Measurements from ENCODE around the gene PNMT. TPM values are rescaled to one million over a fixed set of nuclear protein-coding genes. Genes with fewer than 3 reads are reported as not detected.

Gene PNMT, protein sequence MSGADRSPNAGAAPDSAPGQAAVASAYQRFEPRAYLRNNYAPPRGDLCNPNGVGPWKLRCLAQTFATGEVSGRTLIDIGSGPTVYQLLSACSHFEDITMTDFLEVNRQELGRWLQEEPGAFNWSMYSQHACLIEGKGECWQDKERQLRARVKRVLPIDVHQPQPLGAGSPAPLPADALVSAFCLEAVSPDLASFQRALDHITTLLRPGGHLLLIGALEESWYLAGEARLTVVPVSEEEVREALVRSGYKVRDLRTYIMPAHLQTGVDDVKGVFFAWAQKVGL
- not detected in 2 replicates for total RNA-seq (2014; rRNA removed; shearing (Covaris generic))

DNA sequence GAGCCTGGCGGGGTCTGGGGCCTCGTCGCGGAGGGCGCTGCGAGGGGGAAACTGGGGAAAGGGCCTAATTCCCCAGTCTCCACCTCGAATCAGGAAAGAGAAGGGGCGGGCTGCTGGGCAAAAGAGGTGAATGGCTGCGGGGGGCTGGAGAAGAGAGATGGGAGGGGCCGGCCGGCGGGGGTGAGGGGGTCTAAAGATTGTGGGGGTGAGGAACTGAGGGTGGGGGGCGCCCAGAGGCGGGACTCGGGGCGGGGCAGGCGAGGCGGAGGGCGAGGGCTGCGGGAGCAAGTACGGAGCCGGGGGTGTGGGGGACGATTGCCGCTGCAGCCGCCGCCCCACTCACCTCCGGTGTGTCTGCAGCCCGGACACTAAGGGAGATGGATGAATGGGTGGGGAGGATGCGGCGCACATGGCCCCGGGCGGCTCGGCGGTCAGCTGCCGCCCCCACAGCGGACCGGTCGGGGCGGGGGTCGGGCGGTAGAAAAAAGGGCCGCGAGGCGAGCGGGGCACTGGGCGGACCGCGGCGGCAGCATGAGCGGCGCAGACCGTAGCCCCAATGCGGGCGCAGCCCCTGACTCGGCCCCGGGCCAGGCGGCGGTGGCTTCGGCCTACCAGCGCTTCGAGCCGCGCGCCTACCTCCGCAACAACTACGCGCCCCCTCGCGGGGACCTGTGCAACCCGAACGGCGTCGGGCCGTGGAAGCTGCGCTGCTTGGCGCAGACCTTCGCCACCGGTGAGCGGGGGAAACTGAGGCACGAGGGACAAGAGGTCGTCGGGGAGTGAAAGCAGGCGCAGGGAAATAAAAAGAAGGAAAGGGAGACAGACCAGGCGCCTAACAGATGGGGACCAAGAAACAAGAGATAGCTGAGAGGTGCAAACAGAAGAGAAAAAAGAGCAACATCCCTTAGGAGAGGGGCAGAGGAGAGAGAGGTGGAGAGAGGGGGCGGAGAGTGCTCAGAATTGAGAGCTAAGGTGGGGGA lies at the start of gene PNMT:
Gene PNMT, plus strand, starts transcription at position 509 of the 980 bp plus-strand sequence. Its CDS starts 23 bp downstream, at position 532.
- DNase-seq (ENCODE audit: low spot score), result no peak

DNA sequence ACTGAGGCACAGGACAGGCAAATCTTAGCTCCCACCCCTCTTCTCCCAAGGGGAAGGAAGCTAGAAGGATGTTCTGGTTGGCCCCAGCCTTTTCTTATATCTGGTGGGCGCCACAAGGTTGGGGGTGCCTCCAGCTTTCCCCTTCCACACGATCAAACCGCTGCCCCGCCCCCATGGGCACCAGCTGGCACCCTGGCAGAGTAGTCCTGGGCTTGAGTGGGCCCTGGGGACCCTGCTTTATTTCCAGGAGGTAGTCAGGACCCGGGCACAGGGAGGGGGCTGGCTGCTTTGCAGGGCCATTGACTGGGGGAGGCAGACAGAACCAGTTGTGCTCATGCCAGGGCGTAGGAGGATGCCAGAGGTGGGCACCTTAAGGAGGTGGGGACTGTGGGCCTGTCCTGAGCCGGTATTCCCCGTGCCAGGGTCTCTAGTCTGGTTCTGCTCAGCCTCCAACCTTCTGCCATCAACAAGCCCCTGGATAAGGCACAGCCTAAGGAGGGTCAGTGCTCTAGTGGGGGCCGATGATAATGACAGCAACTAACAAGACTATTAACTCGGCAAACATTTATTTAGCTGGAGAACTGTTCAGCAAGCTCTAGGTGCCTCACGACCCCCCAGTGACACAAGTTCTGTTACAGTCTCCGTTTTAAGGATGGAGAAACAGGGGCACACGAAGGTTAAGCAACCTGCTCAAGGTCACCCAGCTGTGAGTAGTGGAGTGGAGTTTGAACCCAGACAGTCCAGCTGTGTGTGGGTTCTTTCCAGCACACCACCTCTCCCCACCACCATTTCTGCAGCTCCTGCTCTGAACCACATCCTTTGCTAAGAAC lies 49.1 kb upstream of the PNMT start:
- no peak for DNase-seq (ENCODE audit: low spot score)

DNA sequence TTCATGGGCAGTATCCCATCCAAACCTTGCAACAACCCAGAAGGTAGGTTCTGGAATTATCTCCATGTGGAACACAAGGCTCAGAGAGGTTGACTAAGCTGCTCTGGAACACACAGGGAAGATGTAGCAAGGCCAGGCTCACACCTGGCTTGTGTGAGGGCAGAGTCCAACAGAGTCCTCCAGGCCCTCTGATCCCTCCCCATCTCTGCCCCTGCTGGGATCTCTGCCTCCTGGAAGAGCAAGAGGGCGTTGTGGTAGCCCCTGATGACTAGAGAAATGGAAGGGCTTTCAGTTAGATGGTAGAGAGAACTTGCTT lies 48.5 kb upstream of the PNMT start:
- DNase-seq (ENCODE audit: low spot score), result no peak

DNA sequence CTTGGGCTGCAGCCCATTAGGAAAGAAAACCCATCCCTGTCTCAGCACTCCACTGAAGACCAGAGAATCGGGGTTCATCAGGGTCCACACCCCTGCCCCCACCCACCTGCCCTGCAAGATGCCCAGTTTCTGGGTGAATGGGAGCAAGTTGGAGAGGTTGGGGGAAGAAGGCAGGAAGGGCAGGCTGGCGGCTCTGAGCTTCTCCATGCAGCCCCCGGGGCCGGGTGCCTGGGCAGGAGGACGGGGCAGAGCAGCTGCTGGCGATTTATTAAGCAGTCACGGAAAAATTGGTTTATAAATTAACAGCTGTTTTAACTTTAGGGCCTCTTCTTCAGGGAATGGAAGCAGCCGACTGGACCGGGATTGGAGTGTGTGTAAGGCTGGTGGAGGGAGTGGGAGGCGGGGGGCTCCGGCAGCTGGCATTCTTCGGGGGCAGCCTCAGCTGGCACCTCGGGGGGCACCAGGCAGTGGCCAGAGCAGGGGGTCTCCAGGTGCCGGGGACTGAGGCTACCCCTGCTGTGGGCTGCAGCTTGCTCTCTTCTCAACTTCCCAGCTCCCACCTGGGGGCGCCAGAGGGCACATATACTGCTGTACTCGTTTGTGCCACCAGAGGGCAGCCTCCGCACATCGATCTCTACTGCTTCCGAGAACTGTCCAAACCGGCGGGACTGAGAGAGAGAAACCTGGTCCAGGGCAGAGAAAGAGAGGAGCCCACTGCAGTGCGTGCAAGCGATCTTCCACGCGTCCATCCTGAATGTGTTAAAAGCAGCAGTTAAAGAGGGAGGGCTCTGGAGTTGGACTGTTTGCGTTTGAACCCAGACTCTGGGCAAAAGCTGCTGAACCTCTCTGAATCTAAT lies 46.5 kb upstream of the PNMT start:
- peak; percentile 67 for DNase-seq (ENCODE audit: low spot score)

DNA sequence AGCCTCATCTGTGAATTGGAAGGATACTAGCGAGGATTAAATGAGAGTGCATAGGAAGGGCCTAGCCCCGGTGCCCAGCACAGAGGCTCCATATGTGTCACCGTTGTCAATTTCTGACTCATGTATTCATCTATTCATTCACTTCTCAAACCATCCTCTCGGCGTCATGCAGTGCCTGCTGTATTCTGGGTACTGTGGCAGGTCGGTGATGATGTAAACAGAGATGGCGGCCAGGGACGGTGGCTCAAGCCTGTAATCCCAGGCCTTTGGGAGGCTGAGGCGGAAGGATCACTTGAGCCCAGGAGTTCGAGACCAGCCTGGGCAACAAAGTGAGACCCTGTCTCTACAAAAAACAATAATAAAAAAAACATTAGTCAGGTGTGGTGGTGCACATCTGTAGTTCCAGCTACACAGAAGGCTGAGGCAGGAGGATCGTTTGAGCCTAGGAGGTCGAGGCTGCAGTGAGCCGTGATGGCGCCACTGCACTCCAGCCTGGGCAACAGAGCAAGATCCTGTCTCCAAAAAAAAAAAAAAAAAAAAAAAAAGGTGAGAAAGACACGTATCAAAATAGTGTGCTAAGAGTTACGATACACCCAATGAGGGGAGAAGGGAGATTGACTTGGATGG lies 45.8 kb upstream of the PNMT start:
- DNase-seq (ENCODE audit: low spot score), result no peak

DNA sequence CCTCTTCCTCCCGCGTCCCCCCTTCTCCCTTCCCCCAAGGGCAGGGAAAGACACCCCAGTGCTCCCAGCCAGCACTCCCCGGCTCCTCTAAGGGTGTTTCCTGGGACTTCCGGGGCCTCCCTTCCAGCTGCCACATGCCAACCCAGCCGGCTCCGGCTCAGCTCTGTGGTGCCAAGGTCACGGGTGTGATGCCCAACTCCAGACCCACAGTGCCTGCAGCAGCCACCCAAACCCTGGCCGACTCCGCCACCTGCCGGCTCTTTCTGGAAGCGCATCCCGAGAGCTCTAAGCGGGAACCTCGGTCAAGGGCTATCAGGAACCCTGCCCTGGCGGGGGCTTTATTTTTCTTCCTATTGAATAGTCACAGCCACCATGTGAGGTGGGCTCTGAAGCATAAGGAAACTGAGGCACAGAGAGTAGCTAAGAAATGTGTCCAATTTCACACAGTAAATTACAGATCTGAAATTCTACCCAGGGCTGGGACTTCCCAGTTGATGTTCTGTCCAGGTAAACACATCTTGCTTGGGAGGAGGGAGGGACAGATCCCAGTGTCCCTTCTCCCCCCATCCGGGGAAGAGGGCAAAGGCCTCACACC lies 44.8 kb upstream of the PNMT start:
- peak; percentile 67 for DNase-seq (ENCODE audit: low spot score)

DNA sequence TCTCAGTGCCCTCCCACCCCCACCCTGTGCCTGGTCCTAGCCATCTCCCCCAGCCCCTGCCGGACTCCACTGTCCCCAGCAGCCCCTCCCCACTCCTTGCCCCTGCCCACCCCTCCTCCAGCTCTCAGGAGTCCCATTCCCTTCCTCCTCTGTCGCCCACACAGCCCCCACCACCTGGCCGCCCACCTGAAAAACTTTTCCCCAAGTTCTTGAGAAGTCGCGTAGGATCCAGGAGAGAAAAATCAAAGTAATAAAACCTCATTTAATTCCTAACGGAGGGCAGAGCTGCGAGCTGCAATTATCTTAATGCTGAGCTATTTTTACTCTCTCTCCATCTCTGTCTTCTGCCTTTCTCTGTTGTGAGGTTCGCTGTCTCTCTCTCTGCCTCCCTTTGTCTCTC lies 43.9 kb upstream of the PNMT start:
- no peak for DNase-seq (ENCODE audit: low spot score)

DNA sequence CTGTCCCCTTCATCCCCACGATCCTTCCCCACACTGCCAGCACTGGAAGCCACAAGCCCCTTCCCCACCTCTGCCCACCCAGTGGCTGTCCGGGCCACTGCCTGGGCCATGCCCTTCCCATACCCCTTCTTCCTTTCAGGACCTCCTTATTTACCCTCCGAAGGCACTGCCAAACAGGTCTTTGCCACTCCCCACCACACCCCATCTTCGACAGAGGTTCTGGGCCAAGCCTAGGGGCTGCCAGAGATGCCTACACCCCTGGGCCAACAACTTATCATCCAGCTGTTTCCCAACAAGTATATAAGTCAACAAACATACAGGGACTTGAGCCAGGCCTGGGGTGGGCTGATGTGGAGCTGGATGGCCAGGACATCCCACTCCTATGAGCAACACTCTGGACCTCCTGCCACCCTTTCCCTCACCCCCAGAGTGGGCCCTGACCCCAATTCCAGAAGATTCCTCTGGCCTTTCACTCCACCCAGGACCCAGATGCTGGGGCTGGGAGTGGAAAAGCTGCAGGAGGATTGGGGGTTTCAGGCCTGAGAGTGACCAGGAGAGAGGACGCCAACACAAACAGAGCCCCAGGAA lies 43.0 kb upstream of the PNMT start:
- no peak for DNase-seq (ENCODE audit: low spot score)

DNA sequence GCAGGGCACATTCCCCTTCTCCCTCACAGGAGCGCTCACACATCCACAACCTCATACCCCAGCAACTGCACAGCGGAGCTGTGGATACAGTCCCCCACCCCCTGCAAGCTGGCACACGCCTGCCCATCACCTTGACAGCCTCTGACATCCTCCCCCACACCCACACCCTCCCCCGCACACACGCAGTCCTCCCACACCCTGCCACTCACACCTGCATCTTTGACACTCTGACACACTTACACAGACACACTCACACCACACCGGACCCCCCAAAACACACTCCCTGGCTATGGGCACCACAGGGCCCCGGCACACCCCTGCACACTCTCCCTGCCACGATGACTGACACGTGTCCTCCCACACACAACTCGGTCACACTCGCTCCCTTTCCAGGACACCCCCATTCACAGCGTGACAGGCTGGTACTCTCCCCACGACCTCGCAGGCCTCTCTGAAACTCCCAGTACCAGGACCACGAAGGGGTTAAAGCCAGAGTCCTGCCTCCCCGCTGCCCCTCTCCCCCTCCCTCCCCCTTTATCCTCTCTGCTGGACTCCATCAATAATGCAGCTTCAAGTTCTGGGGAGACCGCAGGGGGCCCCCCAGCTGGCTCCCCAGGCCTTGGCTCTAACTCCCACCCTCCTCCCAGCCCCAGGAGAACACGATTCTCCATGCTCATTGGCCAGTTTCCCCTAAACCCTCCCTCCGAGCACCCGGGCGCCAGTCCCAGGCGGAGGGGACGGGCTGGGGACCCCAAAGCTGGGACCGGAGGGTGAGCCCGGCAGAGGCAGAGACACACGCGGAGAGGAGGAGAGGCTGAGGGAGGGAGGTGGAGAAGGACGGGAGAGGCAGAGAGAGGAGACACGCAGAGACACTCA lies 41.8 kb upstream of the PNMT start, which contains the start of gene PPP1R1B:
Gene PPP1R1B, plus strand, starts transcription at position 782 of the 876 bp plus-strand sequence. CDS start 441 bp downstream, outside the sequence.
- DNase-seq (ENCODE audit: low spot score), result no peak

DNA sequence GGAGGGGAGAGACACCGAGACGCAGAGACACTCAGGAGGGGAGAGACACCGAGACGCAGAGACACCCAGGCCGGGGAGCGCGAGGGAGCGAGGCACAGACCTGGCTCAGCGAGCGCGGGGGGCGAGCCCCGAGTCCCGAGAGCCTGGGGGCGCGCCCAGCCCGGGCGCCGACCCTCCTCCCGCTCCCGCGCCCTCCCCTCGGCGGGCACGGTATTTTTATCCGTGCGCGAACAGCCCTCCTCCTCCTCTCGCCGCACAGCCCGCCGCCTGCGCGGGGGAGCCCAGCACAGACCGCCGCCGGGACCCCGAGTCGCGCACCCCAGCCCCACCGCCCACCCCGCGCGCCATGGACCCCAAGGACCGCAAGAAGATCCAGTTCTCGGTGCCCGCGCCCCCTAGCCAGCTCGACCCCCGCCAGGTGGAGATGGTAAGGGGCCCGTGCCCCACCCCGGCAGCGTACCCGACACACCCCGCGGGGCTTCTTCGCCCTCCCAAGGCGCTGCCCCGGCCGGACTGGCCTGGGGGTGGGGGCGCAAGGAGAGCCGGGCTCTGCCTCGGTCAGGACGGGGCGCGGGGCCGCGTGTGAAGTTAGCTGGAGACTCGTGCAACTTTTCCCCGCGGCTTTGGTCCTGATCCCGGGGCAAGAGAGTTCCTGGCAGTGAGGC lies 41.1 kb upstream of the PNMT start:
- no peak for DNase-seq (ENCODE audit: low spot score)

DNA sequence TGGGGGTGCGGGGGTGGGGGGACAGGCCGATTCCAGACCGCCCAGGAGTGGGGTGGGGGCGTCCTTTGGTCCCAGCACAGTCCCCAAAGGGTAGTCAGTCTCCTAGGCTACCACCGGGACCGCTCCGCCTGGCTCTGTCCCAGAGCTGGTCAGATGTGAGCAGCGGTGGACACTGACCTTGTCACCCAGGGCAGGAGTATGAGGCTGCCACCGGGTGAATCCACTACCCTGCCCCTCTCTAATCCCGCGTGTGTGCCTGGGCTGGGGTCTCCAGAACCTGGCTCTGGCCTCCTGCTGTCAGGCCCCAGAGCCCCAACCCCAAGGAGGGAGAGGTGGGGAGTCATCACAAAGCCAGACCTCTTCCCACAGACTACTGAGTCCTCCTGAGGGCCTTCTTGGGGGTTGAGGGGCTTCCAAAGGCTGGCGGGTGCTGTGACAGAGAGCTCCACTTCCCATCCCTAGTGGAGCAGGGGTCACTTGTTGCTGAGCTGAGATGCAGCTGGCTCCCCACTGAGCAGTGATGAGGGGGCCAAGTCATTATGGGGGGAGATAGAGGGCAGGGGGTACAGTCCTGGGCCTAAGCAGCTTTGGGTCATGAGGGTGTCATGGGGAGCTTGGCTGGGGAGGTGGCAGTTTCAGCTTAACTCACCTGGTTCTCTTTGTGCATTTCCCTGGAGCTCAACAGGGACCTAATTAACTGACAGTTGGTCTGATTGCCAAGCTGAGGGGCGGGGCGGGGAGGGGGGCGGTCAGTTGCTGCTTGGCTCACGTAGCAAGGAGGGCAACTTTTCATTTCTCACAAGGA lies 40.3 kb upstream of the PNMT start:
- no peak for DNase-seq (ENCODE audit: low spot score)

DNA sequence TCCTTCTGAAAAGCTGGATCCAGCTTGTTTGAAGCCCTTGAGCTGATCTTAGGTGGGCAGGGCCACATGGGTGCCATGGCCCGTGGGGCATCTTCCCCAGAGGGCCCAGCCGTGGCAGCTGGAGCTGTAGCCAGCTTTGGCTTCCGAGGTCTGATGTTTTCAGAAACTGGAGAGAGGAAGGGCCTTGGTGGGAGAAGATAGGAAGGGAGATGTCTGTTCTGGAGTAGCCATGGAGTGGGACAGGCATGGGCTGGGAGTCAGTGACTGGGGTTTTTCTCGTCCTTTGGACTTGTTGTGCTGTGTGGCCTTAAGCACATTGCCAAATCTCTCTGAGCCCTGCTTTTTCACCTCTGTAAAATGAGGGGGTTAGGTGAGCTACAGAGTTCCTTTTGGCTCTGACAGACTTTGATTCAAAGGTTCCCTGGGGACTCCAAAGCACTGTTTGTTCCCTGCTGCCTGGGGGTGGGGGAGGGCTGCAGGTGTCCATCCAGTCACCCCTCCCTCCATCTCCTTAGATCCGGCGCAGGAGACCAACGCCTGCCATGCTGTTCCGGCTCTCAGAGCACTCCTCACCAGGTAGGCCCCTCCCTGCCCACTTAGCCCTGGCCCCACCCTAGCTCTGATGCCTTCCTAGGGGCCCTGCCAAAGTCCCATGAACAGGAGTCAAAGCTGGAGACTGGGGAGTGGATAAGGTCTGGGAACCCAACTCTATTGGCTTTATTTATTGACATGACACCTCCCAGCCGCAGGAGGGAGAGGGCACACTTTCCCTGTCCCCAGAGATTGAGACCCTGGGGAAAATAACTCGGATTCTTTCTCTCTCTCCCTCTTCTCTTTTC lies 39.4 kb upstream of the PNMT start:
- DNase-seq (ENCODE audit: low spot score), result no peak

DNA sequence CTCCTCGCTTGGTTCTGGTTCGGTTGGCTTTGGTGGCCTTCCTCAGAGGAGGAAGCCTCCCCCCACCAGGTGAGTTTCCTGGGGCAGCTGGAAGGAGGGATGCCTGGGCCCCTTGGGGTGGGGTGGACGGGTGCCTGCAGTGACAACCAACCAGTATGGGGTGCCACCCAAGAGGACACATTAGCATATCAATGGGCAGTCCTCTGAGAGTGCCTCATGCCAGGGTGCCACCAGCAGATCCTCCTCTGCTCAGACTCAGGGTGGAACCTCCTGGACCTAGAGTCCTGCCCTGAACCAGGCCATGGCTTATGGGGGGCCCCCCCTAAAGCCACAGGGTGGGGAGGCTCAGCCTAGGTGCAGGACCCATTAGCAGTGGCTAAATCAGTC lies 38.8 kb upstream of the PNMT start:
- DNase-seq (ENCODE audit: low spot score), result no peak

DNA sequence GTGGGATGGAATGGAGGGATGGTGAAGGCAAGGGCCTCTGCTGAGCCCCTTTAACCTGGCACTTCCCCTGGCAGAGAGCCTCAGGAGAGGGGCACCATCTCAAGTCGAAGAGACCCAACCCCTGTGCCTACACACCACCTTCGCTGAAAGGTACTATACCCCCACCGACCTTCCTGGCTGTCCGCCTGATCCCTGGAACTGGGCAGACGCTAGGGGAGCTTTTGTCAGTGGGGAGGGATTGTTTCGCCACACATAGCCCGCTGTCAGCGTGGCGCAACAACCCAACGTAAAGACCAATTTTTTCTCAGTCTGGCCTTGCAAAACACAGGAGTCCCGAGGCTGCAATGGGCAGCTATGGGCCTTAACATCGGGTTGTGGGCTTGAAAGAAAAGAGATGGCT lies 38.4 kb upstream of the PNMT start:
- no peak for DNase-seq (ENCODE audit: low spot score)

DNA sequence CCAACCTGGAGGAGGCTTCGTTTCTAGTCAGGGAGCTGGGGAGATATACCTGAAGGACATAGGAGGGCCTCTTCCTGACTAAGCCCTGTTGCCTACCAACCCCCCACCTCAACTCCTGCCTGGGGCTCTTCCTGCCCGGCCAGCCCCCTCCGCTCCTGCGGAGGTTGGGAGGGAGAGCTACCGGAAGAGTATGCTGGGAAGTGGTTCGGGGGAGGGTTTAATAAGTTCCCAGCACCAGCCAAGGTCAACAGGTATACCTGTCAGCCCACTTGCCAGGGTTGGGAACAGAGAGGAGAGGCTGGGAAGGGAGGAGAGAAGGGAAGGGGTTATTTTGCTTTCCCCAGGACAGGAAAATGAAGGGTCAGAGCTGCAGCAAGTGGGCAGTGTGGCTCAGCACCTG lies 36.9 kb upstream of the PNMT start:
- no peak for DNase-seq (ENCODE audit: low spot score)

DNA sequence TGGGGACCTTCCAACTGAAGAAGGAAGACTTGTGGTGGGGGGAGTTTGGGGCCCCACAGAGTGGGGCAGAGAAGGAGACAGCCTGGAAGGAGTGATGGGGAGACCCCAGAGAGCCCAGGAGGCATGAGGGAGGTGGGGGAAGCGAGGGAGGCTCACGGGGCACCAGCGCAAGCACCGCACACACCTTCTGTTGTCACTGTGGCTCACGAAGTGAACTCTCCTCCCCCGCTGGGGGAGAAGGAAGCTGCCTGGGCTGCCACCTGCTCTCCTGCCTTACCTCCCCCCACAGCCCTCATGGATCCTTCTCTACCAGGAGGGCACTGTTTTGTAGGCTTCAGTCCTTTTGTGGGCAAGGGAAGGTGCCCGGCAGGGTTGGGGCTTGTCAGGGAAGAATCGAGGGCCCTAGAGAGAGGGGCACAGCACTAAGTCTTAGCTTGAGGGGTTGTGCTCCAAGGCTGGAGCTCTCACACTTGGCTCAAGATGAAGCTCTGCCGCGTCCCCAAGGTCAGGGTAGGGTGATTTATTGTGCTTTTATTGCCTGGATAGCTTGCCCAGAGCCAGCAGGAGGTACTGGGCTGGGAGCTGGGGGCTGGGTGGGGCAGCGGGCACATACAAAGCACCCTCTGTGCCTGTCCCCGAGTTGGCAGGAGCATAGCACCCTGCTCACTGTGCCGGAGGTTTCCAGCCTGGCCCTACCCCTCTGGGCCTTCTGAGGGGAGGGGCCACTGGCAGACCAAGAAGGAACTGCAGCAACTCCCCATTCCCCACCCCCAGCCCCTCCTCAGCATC lies 35.9 kb upstream of the PNMT start:
- DNase-seq (ENCODE audit: low spot score), result no peak
